Measurements from ENCODE around the gene CHST15.
A peak's percentile ranks its signal among the peaks of the same experiment; 100 is the strongest.

Gene CHST15, protein sequence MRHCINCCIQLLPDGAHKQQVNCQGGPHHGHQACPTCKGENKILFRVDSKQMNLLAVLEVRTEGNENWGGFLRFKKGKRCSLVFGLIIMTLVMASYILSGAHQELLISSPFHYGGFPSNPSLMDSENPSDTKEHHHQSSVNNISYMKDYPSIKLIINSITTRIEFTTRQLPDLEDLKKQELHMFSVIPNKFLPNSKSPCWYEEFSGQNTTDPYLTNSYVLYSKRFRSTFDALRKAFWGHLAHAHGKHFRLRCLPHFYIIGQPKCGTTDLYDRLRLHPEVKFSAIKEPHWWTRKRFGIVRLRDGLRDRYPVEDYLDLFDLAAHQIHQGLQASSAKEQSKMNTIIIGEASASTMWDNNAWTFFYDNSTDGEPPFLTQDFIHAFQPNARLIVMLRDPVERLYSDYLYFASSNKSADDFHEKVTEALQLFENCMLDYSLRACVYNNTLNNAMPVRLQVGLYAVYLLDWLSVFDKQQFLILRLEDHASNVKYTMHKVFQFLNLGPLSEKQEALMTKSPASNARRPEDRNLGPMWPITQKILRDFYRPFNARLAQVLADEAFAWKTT

DNA sequence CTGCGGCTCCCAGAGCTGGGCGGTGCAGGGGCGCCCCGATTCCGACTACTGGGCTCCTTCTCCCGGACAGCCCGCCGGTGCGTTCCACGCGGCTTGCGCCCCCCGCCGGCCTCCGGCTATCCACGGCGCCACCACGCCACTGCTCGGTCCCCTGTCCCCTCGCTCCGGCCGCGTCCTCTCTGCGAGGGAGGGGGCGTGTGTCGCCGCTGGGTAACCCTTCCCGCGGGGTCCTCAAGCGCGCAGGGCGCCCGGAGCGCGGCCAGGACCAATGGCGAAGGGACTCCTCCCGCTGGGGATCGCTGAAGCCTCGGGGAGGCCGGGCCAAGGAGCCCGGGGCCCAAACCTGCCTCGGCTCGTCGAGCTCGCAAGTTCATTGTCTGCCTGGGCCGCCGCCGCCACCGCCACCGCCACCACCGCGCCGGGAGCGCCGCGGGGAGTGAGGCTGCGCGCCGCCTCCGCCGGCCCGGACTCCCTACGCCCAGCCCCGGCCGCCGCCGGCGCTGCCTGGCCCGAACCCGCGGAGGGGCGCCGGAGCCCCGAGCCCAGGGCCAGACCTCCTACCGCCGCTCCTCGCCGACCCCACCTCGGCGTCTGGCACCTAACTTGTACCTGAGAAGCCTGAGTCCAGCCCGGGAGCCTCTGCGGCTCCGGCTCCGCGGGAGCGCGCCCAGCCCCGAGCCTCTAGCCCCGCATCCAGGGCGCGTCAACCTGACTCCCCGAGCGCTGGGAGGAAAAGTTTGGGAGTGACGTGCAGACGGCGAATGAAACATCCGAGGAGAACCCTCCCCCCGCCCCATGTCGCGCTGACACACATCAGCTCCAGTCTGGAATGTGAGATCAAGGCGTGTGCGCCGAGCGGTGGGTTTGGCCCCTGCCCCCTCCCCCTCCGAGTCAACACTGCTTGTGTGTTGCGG is at the start of gene CHST15:
Gene CHST15, minus strand, starts transcription at position 739 of the 914 bp plus-strand sequence. CDS start 47,386 bp downstream, outside the sequence.
- Mint-ChIP-seq H3K27ac (peak within 1 kb of the TSS; percentile 72), H3K4me3 (peak within 1 kb of the TSS; percentile 86)
- intact Hi-C loops (cut with micrococcal nuclease): no loop called here

DNA sequence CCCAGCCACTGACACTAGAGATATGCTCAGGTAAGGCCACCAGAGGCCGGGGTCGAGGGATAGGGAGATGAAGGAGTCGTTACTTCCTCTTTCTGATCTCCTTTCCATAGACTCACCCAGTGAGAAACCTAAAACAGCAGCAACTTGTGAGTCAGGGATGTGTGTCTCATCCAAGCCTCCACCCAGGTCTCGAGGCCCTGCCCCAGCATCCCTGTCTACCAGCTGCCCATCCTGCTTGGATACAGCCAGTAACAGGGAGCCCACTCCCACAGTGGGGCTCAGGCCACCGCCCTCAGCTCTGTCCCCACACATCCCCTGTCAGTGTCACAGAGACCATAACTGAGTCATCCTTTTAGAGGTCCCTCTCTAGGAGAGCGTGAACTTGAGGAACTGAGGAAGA is 49.6 kb upstream of the CHST15 start:
- no peak overlapping the region for H3K27ac Mint-ChIP-seq
- H3K36me3 Mint-ChIP-seq (ENCODE audit: low read depth): no peaks in the 10 kb centered on the region
- intact Hi-C loops (cut with micrococcal nuclease): loop anchor here (10.0 kb wide), 2 partner anchors 72 to 98 kb away; no protein-coding TSS in a partner anchor
- H3K4me1 Mint-ChIP-seq (ENCODE audit: low read depth): peaks cover 8% of the 10 kb centered on the region
- no peak overlapping the region for H3K4me3 Mint-ChIP-seq
- H3K27me3 Mint-ChIP-seq: peaks cover 13% of the 10 kb centered on the region
- no peaks in the 10 kb centered on the region for H3K9me3 Mint-ChIP-seq

More for the DNA sequence above, at the start of gene CHST15:
- H3K27me3 Mint-ChIP-seq: peaks cover 54% of the 10 kb centered on the region
- no peaks in the 10 kb centered on the region for H3K9me3 Mint-ChIP-seq
- no peaks in the 10 kb centered on the region for H3K36me3 Mint-ChIP-seq (ENCODE audit: low read depth)
- peaks cover 60% of the 10 kb centered on the region for H3K4me1 Mint-ChIP-seq (ENCODE audit: low read depth)

DNA sequence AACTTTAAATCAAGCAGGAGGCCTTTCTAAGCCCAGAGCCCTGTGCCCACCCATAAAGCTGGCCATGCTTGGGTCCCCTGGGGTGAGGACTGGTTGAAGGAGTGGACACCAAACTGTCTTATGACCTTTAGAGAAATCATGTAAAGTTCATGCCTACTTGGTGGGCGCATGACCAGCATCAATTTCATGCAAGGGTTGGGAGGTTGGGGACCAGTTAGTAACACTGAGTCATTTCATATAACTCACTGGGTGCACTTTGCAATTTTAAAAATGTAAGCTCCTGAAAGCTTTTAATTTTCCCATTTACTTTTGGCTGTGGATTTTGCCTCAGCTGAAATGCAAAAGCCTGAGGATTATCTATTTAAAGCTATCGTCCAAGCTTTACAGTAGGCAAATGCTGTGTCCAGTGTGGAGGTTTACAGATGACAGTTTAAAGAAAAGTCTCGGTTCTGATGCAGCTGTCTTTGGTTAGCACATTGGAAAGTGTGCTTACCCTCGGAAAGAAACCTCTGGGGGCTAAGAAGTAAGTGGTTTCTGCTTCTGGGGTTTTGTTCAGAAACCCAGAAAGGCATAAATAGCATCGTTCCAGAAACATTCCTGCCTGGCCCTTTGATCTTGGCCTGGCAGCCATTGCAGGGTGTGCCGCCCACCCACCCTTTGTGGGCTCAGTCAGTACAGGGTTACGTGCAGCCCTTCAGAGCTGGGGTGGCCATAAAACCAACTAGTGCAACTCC is 48.8 kb upstream of the CHST15 start:
- Mint-ChIP-seq H3K27me3 (peaks cover 13% of the 10 kb centered on the region), H3K9me3 (no peaks in the 10 kb centered on the region), H3K4me3 (no peak overlapping the region), H3K27ac (no peak overlapping the region), H3K36me3 (ENCODE audit: low read depth) (no peaks in the 10 kb centered on the region), H3K4me1 (ENCODE audit: low read depth) (peaks cover 3% of the 10 kb centered on the region)
- intact Hi-C loops (cut with micrococcal nuclease): loop anchor here (10.0 kb wide), 2 partner anchors 73 to 97 kb away; no protein-coding TSS in a partner anchor

DNA sequence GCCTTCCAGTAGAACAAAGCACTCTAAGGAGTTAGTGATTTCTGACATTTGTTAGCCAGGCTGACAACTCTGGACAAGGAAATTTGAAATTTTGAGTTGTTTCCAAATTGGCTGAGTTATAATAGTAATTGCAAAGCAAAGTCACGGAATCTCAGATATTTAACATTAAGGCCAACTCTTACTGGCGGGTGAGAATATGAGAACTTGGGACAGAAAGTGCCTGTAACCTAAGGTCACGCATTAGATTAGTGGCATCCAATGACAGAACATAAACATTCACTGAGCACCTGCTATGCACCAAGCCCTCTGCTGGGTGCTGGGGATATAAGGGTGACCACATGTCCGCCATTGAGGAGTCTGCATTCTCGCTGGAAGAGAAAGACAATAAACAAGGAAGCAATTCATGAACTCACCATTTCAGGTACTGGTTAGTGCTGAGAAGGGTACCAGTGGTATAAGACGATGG is 45.5 kb upstream of the CHST15 start:
- peaks cover 18% of the 10 kb centered on the region for H3K27me3 Mint-ChIP-seq
- H3K27ac Mint-ChIP-seq: no peak overlapping the region
- H3K4me3 Mint-ChIP-seq: no peak overlapping the region
- peaks cover 5% of the 10 kb centered on the region for H3K4me1 Mint-ChIP-seq (ENCODE audit: low read depth)
- no peaks in the 10 kb centered on the region for H3K36me3 Mint-ChIP-seq (ENCODE audit: low read depth)
- intact Hi-C loops (cut with micrococcal nuclease): no loop called here
- H3K9me3 Mint-ChIP-seq: no peaks in the 10 kb centered on the region

DNA sequence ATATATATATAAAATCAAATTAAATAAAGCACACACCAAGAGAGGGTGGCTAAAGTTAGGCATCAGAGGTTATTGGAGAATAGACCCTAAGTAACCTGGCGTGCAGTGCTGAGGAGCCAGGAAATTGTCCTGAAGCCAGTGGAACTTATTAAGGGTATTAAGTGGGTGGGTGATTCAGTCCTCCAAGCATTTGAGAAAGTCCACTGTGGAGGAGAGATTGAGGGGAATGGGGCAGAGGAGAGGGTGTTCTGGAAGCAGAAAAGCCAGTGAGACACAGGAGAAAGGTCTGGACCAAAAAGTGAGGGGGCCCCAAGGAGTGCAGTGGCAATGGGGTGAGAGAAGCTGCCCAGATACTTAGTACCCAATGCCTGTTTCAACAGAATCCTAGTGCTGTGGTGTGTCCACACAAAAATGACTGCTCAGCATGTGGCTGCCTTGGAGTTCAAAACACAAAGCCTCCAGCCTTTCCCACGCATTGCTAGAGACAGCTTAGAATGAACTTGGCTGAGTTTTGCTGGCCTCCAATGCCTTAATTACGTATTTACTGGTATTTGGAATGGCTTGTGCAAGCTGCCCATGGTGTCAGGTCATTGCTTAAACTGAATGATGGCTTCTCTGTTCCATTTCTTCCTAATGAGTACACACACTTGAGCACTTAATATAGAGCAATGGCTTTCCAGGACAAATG is 44.9 kb upstream of the CHST15 start:
- Mint-ChIP-seq H3K27me3 (peaks cover 20% of the 10 kb centered on the region), H3K4me1 (ENCODE audit: low read depth) (peaks cover 5% of the 10 kb centered on the region), H3K9me3 (no peaks in the 10 kb centered on the region), H3K27ac (no peak overlapping the region), H3K4me3 (no peak overlapping the region), H3K36me3 (ENCODE audit: low read depth) (no peaks in the 10 kb centered on the region)
- intact Hi-C loops (cut with micrococcal nuclease): no loop called here

DNA sequence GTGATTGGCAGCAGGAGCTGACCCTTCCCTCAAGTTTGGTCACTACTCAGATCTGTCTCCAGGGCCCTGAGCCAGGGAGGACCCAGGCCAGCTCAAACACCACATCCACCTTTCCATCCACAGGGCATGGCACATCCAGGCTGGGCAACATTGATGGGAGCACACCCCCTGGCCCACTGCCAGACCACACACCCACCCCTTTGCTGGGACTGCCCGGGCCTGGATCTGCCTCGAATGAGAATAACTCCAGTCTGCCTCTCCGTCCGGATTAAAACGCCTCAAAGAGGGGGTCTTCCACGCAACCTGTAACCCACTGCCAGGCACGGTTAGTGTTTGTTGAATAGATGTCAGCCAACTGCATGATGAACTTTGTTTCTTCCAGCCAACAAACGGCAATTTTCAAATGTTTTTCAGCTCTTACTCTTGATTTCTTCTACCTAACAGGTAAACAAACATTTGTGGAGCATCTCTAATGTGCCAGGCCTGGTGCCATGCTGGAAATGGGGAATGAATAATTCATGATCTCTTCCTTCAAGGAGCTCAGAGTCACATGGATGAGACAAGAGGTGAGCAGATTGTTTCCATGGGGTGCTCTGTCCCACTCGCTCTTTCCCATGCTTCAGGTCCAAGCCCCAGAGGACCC is 41.0 kb upstream of the CHST15 start:
- Mint-ChIP-seq H3K4me1 (ENCODE audit: low read depth) (peaks cover 21% of the 10 kb centered on the region), H3K9me3 (no peaks in the 10 kb centered on the region), H3K4me3 (no peak overlapping the region), H3K27ac (no peak overlapping the region), H3K36me3 (ENCODE audit: low read depth) (no peaks in the 10 kb centered on the region), H3K27me3 (peaks cover 31% of the 10 kb centered on the region)
- intact Hi-C loops (cut with micrococcal nuclease): no loop called here

DNA sequence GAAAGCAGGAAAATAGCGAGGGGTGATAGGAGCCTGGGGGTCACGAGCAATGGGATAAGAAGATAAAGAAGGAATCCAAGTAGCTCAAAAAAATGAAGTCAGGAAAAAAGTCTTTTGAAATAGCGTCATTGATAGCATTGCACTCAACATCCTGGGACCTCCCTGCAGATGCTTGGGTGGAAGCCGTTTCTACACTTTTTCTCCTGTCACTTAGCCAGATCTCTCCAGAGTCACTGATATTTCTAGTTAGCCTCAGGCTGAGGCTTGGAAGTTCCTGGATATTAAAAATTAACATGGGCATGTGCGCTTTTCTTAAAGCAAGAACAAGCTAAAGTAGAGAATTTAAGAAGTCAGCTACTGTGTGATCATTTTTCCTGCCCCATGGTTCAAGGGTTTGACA is 39.5 kb upstream of the CHST15 start:
- no peak overlapping the region for H3K4me3 Mint-ChIP-seq
- intact Hi-C loops (cut with micrococcal nuclease): no loop called here
- no peak overlapping the region for H3K27ac Mint-ChIP-seq
- peaks cover 25% of the 10 kb centered on the region for H3K4me1 Mint-ChIP-seq (ENCODE audit: low read depth)
- H3K27me3 Mint-ChIP-seq: peaks cover 30% of the 10 kb centered on the region
- no peaks in the 10 kb centered on the region for H3K36me3 Mint-ChIP-seq (ENCODE audit: low read depth)
- no peaks in the 10 kb centered on the region for H3K9me3 Mint-ChIP-seq

DNA sequence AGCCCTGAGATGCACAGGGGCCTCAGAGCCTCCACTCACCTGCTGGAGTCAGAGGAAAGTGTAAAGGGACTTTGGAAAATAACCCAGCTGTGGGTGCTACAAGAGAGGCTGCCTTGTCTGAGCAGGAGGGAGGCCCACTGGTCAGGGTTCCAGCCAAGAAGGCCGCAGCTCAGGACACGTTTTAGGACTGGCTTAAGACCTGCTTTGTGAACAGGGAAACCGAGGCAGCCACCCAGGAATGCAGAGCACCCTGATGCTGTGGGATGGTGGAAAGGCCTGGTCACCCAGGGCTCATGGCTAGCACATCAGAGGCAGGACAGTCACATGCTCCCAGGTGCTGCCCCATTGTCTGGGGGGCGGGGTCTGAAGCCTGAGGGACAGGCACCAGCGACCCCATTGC is 38.9 kb upstream of the CHST15 start:
- peaks cover 30% of the 10 kb centered on the region for H3K27me3 Mint-ChIP-seq
- no peaks in the 10 kb centered on the region for H3K36me3 Mint-ChIP-seq (ENCODE audit: low read depth)
- peaks cover 23% of the 10 kb centered on the region for H3K4me1 Mint-ChIP-seq (ENCODE audit: low read depth)
- no peak overlapping the region for H3K4me3 Mint-ChIP-seq
- no peak overlapping the region for H3K27ac Mint-ChIP-seq
- intact Hi-C loops (cut with micrococcal nuclease): no loop called here
- H3K9me3 Mint-ChIP-seq: no peaks in the 10 kb centered on the region

DNA sequence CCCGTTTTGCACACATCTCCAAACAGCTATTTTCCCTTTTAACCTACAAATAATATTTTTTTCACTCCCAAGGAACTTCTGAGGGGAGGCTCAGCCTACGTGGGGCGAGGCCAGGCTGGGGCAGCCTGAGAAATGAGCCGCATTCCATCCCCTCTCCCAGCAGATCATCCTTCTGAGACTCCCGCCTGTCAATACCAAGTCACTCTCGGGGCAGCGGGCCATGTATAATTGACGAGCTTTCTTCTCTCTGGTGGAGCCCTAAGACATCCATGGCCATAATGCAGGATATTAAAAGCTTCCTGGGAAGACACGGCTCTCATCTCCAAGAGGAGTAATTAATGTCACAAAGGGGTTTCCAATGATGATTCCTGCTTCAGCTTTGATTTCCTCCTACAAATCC is 37.8 kb upstream of the CHST15 start:
- intact Hi-C loops (cut with micrococcal nuclease): no loop called here
- H3K27me3 Mint-ChIP-seq: peaks cover 31% of the 10 kb centered on the region

DNA sequence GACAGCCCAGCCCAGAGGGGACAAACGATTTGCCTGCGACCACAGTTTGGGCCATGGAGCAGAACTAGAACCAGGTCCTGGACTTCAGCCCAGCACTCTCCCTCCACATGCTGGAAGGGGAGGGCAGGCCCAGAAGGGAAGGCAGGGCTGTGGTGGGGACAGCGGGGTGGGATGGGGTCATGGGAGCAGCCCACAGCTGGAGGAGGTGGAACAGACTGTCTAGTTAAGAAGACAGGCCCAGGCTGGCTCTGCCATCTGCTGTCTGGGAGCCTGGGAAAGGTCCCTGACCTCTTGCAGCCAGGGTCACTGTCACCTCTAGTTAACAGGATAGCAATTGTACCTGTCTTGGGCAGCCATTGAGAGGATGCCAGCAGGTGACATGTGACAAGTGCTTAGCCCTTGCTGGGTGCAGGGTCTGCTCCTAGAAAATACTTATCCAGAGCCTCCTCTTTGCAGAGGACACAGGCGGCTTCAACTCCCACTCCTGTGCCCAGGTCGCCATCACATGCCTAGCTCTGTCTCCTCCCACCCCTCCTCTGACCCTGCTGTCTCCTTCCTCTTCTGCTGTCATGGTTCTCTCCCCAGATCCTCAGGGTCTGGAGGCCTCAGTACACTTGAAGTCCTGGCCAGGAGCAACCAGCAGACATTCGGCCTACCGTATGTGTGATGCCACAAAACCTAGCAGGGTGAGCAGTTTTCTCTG is 37.0 kb upstream of the CHST15 start:
- Mint-ChIP-seq H3K4me1 (ENCODE audit: low read depth) (peaks cover 20% of the 10 kb centered on the region), H3K4me3 (no peak overlapping the region), H3K27ac (no peak overlapping the region), H3K27me3 (peaks cover 31% of the 10 kb centered on the region), H3K9me3 (no peaks in the 10 kb centered on the region), H3K36me3 (ENCODE audit: low read depth) (no peaks in the 10 kb centered on the region)
- intact Hi-C loops (cut with micrococcal nuclease): no loop called here

More for the DNA sequence above, 37.8 kb upstream of the CHST15 start:
- H3K4me1 Mint-ChIP-seq (ENCODE audit: low read depth): peaks cover 20% of the 10 kb centered on the region
- no peaks in the 10 kb centered on the region for H3K9me3 Mint-ChIP-seq
- H3K4me3 Mint-ChIP-seq: no peak overlapping the region
- no peaks in the 10 kb centered on the region for H3K36me3 Mint-ChIP-seq (ENCODE audit: low read depth)
- no peak overlapping the region for H3K27ac Mint-ChIP-seq

DNA sequence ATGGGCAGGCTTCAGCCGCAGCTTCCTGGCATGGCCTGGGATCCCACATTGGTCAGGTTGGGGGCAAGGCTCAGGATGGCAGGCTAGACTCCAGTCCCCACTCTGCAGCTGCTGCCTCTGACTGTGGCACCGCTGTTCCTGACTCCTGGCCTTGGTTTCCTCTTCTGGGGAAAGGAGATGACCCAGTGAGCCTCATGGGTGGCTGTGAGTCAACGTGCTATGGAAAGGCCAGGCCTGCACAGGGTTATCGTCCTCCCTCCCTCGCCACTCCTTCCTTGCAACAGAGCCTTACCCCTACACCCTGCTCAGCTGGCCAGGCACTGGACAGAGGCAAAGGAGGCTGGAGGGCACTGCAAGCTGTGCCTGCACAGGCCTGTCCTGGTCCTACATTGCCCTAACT is 36.1 kb upstream of the CHST15 start:
- Mint-ChIP-seq H3K4me1 (ENCODE audit: low read depth) (peaks cover 20% of the 10 kb centered on the region), H3K27me3 (peaks cover 31% of the 10 kb centered on the region), H3K4me3 (no peak overlapping the region), H3K36me3 (ENCODE audit: low read depth) (no peaks in the 10 kb centered on the region), H3K9me3 (no peaks in the 10 kb centered on the region), H3K27ac (no peak overlapping the region)
- intact Hi-C loops (cut with micrococcal nuclease): loop anchor here (5.0 kb wide), 1 partner anchor 33 kb away; no protein-coding TSS in a partner anchor

DNA sequence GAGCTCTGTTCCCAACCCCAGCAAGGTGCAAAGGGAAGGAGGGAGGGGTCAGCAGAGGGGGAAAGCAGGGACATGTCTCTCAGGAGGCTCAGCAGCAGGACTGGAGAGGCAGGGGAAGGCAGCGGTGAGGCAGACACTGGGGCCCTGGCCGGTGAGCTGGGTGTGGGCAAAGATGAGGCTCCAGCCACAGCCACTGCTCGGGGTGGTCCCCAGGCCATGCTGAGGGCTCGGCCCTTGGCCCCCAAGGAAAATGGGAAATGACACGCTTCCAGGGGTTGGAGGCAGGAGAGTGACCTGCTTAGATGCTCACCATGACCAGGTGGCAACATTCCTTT is 35.4 kb upstream of the CHST15 start:
- Mint-ChIP-seq H3K27ac (no peak overlapping the region), H3K27me3 (peaks cover 28% of the 10 kb centered on the region), H3K4me3 (no peak overlapping the region), H3K4me1 (ENCODE audit: low read depth) (peaks cover 22% of the 10 kb centered on the region), H3K9me3 (no peaks in the 10 kb centered on the region), H3K36me3 (ENCODE audit: low read depth) (no peaks in the 10 kb centered on the region)
- intact Hi-C loops (cut with micrococcal nuclease): loop anchor here (5.0 kb wide), 1 partner anchor 34 kb away; no protein-coding TSS in a partner anchor

All from dendritic cell treated with granulocyte-macrophage colony-stimulating factor and Interleukin-4, amounts not matched to agents 40 ng/mL and 50 ng/mL, for 4 days (primary cell).